GM12864 (cell line): ENCODE results near the gene CGREF1.

Source experiments
- DNase-seq: peaks from one replicate; pipeline ENCODE4 v3.0.0-alpha.2; 2011; ENCODE audit warnings: low read depth
- H3K4me3 ChIP-seq: 2 replicates; pipeline ENCODE4 v1.5.1; 2011; ENCODE audit warnings: mild to moderate bottlenecking, low read depth, low read length, control low read depth
- TF ChIP-seq, protein P1 (sequence below): IDR thresholded peaks from 2 replicates; pipeline ENCODE4 v1.5.1; 2011; ENCODE audit warnings: low read depth, mild to moderate bottlenecking, moderate library complexity, low read length, control low read depth, inconsistent platforms; ENCODE audit errors: missing control alignments

CGREF1 gene

DNA sequence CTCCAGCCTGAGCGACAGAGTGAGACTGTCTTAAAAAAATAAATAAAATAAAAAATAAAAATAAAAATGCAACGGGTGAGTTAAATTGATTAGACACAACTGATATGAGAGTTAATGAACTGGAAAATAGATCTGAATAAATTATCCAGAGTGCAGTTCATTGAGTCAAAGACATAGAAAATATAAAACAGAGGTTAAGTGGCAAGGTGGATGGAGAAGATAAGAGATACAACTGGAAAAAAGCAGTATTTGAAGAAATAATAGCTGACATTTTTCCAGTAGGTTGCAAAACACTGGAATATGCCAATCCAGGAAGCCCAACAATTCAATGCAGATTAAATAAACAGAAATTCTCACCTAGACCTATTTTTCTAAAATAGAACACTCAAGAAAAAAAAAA is 10.7 kb downstream of the CGREF1 start:
- TF ChIP-seq, protein P1, sequence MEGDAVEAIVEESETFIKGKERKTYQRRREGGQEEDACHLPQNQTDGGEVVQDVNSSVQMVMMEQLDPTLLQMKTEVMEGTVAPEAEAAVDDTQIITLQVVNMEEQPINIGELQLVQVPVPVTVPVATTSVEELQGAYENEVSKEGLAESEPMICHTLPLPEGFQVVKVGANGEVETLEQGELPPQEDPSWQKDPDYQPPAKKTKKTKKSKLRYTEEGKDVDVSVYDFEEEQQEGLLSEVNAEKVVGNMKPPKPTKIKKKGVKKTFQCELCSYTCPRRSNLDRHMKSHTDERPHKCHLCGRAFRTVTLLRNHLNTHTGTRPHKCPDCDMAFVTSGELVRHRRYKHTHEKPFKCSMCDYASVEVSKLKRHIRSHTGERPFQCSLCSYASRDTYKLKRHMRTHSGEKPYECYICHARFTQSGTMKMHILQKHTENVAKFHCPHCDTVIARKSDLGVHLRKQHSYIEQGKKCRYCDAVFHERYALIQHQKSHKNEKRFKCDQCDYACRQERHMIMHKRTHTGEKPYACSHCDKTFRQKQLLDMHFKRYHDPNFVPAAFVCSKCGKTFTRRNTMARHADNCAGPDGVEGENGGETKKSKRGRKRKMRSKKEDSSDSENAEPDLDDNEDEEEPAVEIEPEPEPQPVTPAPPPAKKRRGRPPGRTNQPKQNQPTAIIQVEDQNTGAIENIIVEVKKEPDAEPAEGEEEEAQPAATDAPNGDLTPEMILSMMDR, result no peak
- H3K4me3 ChIP-seq, result no peak overlapping the region
- no peak for DNase-seq

DNA sequence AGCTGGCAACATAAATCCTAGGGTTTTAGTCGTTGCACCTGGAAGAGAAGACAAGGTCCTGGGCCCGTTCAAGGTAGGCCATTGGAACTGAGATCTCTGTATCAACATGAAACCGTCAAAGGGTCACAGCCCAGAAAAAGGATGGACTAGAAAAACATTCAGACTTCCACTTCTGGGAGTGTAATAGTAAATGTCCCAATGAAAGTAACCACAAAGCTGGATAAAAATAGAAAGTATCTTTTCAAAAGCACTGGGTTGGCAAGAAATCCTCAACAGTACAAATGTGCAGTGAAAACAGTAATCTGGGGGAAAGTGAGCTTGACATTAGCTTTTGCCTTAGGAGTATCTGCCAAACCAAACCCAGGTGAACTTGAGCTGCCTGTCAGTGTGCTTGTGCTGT is 12.9 kb downstream of the CGREF1 start:
- TF ChIP-seq, protein P1, result no peak
- DNase-seq, result no peak
- H3K4me3 ChIP-seq, result no peak overlapping the region

DNA sequence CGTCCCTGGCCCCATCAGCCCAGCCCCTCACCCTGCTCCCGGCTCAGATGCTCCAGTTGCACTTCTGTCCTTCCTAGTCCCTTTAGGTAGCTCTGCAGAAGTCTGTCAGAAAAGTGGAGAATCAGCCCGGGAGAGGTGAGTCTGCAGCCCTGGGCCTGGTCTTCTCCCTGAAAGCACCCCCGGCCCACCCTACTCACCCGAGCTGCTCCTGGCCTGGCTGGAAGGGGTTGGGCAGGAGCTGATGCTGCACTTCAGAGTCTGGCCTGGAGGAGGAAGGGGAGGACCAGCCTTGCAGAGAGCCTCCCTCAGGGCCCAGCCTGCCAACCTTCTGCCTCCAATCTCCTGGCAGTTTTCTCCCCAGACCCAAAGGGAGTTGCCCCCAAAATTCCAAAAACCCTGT is 16.6 kb downstream of the CGREF1 start:
- TF ChIP-seq, protein P1, result no peak
- no peak overlapping the region for H3K4me3 ChIP-seq
- no peak for DNase-seq

DNA sequence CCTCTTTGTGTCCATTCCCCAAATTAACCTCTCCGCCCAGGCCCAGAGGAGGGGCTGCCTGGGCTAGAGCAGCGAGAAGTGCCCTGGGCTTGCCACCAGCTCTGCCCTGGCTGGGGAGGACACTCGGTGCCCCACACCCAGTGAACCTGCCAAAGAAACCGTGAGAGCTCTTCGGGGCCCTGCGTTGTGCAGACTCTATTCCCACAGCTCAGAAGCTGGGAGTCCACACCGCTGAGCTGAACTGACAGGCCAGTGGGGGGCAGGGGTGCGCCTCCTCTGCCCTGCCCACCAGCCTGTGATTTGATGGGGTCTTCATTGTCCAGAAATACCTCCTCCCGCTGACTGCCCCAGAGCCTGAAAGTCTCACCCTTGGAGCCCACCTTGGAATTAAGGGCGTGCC is 18.9 kb downstream of the CGREF1 start:
- no peak for DNase-seq
- TF ChIP-seq, protein P1, result no peak
- H3K4me3 ChIP-seq, result no peak overlapping the region

DNA sequence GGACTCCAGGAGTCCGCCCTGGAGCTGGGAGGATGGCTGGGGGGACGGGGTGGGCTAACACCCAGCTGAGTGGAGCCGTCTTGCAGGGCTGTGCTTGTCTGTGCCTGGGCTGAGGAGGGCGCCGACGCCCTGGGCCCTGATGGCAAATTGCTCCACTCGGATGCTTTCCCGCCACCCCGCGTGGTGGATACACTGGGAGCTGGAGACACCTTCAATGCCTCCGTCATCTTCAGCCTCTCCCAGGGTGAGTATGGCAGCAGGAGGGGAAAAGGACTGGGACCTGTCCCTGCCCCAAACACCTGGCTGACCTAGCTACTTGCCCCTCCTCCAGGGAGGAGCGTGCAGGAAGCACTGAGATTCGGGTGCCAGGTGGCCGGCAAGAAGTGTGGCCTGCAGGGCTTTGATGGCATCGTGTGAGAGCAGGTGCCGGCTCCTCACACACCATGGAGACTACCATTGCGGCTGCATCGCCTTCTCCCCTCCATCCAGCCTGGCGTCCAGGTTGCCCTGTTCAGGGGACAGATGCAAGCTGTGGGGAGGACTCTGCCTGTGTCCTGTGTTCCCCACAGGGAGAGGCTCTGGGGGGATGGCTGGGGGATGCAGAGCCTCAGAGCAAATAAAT is 19.5 kb downstream of the CGREF1 start:
- no peak overlapping the region for H3K4me3 ChIP-seq
- TF ChIP-seq, protein P1, result no peak
- no peak for DNase-seq

DNA sequence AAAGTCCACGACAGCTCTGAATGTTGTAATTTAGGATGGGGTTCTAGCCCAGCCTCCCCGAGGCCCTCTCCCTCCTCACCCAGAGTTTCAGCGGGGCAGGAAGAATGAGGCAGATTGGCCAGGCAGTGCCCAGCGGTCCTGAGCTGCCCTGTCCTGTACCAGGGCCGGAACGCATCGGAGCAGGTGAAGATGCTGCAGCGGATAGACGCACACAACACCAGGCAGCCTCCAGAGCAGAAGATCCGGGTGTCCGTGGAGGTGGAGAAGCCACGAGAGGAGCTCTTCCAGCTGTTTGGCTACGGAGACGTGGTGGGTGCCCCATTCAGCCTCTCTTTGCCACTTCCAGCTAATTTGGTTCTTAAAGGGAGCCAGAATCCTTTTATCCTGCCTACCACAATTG is 21.6 kb downstream of the CGREF1 start:
- H3K4me3 ChIP-seq, result no peak overlapping the region
- TF ChIP-seq, protein P1, result no peak
- DNase-seq, result no peak

DNA sequence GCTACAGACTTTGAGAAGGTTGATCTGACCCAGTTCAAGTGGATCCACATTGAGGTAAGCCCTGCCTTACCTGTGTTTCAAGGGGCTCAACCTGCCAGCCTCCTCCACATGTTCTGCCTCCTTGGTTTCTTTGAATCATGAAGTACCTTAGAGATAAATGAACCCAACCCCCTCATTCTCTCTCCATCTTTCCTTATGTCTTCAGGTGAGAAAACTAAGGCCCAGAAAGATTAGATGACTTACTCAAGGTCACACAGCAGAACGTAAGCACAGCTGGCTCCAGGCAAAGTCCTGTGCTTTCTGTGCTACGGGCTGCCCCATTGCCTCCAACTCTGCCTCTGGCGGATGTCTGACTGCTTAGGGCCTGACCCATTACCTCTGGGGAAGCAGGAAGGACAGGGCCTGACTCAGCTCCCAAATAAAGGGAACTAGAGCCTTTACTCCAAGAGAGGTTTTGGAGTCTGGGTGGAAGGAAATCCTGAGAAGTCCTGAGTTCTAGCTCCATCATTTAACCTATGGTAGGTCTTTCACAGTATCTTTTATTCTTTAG is 22.1 kb downstream of the CGREF1 start:
- TF ChIP-seq, protein P1, result no peak
- no peak overlapping the region for H3K4me3 ChIP-seq
- no peak for DNase-seq
